ENCODE results near the gene CDC42BPA.

Gene CDC42BPA

DNA sequence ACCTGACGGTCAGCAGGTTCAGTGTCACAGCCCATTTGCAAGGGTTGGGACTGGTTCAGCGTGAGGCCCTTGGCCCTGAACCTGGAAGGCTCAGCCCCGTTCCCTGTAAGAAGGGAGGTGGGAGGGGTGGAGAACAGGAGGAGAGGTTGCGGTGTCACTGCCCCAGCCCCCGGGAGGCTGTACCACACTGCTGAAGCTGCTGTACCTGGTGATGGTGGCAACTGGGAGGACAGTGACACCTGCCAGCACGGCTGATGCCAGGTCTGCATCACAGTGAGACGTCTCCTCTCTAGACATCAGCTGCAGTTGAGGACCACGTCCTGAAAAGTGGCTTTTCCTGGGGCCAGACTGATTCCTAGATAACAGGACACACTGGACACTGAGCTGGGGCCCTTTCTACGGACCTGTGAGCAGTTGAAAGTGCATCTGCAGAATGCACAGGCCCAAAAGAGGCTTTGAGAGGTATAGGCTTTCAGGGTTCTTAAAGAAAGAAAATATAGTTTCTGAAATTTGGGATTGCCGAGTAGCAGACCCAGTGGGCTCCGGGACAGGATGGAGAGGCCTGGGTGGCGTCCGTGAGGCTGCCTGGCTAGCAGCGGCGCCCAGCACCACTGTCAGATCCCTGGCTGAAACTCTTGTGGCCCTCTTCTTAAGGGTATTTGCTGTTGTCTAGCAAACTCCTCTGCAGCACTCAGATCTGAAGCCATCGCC, 330.5 kb downstream of the CDC42BPA start:
- H3K27me3 ChIP-seq (ENCODE audit: insufficient read depth, low read length, poor library complexity): peaks cover 11% of the 10 kb centered on the region
- H3K27ac ChIP-seq (ENCODE audit: low read length): no peak overlapping the region
- H3K79me2 ChIP-seq (ENCODE audit: insufficient read depth, low read length): no peaks in the 10 kb centered on the region
- peaks cover 29% of the 10 kb centered on the region for H3K36me3 ChIP-seq (ENCODE audit: insufficient read depth, low read length)
- DNase-seq (no peak), ATAC-seq (ENCODE audit: insufficient read depth, low read depth) (no peak)
- no peak overlapping the region for H3K4me2 ChIP-seq (ENCODE audit: insufficient read depth, low read length)
- no peaks in the 10 kb centered on the region for H3K9me3 ChIP-seq (ENCODE audit: insufficient read depth, low read length, severe bottlenecking)
- H3K4me1 ChIP-seq (ENCODE audit: insufficient read depth, low read length): no peaks in the 10 kb centered on the region
- TF ChIP-seq, protein P1, sequence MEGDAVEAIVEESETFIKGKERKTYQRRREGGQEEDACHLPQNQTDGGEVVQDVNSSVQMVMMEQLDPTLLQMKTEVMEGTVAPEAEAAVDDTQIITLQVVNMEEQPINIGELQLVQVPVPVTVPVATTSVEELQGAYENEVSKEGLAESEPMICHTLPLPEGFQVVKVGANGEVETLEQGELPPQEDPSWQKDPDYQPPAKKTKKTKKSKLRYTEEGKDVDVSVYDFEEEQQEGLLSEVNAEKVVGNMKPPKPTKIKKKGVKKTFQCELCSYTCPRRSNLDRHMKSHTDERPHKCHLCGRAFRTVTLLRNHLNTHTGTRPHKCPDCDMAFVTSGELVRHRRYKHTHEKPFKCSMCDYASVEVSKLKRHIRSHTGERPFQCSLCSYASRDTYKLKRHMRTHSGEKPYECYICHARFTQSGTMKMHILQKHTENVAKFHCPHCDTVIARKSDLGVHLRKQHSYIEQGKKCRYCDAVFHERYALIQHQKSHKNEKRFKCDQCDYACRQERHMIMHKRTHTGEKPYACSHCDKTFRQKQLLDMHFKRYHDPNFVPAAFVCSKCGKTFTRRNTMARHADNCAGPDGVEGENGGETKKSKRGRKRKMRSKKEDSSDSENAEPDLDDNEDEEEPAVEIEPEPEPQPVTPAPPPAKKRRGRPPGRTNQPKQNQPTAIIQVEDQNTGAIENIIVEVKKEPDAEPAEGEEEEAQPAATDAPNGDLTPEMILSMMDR (IDR thresholded peaks at IDR 0.05; ENCODE audit: borderline replicate concordance, extremely low read depth, low read length, poor library complexity, severe bottlenecking): no peak
- no peak for TF ChIP-seq EZH2 (IDR thresholded peaks at IDR 0.05; ENCODE audit: borderline replicate concordance, low read depth, low read length, severe bottlenecking)
- no peak overlapping the region for H2AFZ ChIP-seq (ENCODE audit: low read depth, low read length)
- no peak overlapping the region for H3K4me3 ChIP-seq (ENCODE audit: low read depth in 1 of 2, low read length in 2 of 2)
- H4K20me1 ChIP-seq (ENCODE audit: insufficient read depth, low read length): no peaks in the 10 kb centered on the region; the same call in 1 of the 2 replicates
- no peak overlapping the region for H3K9ac ChIP-seq (ENCODE audit: low read depth, low read length)

DNA sequence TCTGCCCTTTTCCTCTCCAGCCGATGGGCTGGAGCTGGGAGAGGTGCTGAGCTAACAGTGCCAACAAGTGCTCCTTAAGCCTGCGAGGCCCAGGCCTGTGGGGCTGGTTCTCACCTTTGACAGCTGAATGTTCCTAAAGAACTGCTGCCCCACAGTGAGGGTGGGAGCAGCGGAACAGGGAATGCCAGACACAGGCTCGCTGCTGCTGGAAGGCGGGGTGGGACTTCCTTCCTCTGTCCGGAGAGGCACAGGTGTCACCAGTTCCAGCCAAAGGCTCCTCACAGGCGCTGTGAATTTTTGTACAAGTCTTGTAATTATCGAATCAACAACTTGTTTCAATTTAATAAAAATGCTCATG, 331.1 kb downstream of the CDC42BPA start:
- ATAC-seq (ENCODE audit: insufficient read depth, low read depth): no peak

DNA sequence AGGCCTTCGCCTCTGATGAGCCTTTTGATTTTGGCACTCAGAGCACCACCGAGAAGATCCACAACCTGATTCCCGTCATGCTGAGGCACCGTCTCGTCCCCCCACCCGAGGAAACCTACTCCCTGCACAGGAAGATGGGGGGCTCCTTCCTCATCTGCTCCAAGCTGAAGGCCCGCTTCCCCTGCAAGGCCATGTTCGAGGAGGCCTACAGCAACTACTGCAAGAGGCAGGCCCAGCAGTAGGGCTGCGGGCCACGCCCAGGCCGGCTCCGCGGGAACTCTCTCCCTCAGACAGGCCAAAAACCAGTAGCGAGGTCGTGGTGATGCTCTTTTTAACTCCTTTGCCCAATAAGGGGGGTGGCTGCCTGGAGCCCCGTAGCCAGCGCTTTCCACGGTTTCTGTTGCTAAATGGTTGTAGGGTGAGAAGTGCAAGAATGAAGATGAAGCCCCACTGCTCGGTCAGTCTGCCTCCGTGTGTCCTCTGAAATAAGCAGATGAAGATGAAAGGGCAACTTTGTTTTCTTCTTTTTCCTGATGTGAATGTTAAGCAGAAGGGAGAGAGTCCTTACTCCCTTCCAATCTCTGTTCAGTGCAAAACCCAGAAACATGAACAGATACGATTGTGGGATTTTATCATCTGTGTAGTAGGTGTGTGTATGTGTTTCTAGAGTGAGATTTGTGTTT, 331.7 kb downstream of the CDC42BPA start:
- Histone ChIP-seq H3K36me3 (ENCODE audit: insufficient read depth, low read length) (peaks cover 32% of the 10 kb centered on the region), H3K4me1 (ENCODE audit: insufficient read depth, low read length) (no peaks in the 10 kb centered on the region), H4K20me1 (ENCODE audit: insufficient read depth, low read length) (no peaks in the 10 kb centered on the region; the same call in 1 of the 2 replicates), H3K27me3 (ENCODE audit: insufficient read depth, low read length, poor library complexity) (peaks cover 4% of the 10 kb centered on the region), H3K9me3 (ENCODE audit: insufficient read depth, low read length, severe bottlenecking) (no peaks in the 10 kb centered on the region), H2AFZ (ENCODE audit: low read depth, low read length) (no peak overlapping the region), H3K79me2 (ENCODE audit: insufficient read depth, low read length) (no peaks in the 10 kb centered on the region), H3K4me3 (ENCODE audit: low read depth in 1 of 2, low read length in 2 of 2) (no peak overlapping the region), H3K4me2 (ENCODE audit: insufficient read depth, low read length) (no peak overlapping the region), H3K27ac (ENCODE audit: low read length) (no peak overlapping the region), H3K9ac (ENCODE audit: low read depth, low read length) (no peak overlapping the region)
- TF ChIP-seq, protein P1 (IDR thresholded peaks at IDR 0.05; ENCODE audit: borderline replicate concordance, extremely low read depth, low read length, poor library complexity, severe bottlenecking): no peak
- TF ChIP-seq EZH2 (IDR thresholded peaks at IDR 0.05; ENCODE audit: borderline replicate concordance, low read depth, low read length, severe bottlenecking): no peak
- DNase-seq (no peak), ATAC-seq (ENCODE audit: insufficient read depth, low read depth) (no peak; the same call in 2 of the 3 replicates)

More for the DNA sequence above, 331.1 kb downstream of the CDC42BPA start:
- no peak overlapping the region for H3K4me3 ChIP-seq (ENCODE audit: low read depth in 1 of 2, low read length in 2 of 2)
- H3K4me2 ChIP-seq (ENCODE audit: insufficient read depth, low read length): no peak overlapping the region
- no peak overlapping the region for H3K9ac ChIP-seq (ENCODE audit: low read depth, low read length)
- H3K27me3 ChIP-seq (ENCODE audit: insufficient read depth, low read length, poor library complexity): peaks cover 5% of the 10 kb centered on the region
- H3K27ac ChIP-seq (ENCODE audit: low read length): no peak overlapping the region
- H3K9me3 ChIP-seq (ENCODE audit: insufficient read depth, low read length, severe bottlenecking): no peaks in the 10 kb centered on the region
- no peaks in the 10 kb centered on the region for H3K79me2 ChIP-seq (ENCODE audit: insufficient read depth, low read length)
- no peaks in the 10 kb centered on the region; the same call in 1 of the 2 replicates for H4K20me1 ChIP-seq (ENCODE audit: insufficient read depth, low read length)
- TF ChIP-seq, protein P1 (IDR thresholded peaks at IDR 0.05; ENCODE audit: borderline replicate concordance, extremely low read depth, low read length, poor library complexity, severe bottlenecking): no peak
- TF ChIP-seq EZH2 (IDR thresholded peaks at IDR 0.05; ENCODE audit: borderline replicate concordance, low read depth, low read length, severe bottlenecking): no peak
- DNase-seq: no peak
- peaks cover 32% of the 10 kb centered on the region for H3K36me3 ChIP-seq (ENCODE audit: insufficient read depth, low read length)
- H2AFZ ChIP-seq (ENCODE audit: low read depth, low read length): no peak overlapping the region
- H3K4me1 ChIP-seq (ENCODE audit: insufficient read depth, low read length): no peaks in the 10 kb centered on the region
